Right atrium auricular region (tissue), 2 donors: ENCODE data around the gene NEMP2. TPM values are rescaled to one million over a fixed set of nuclear protein-coding genes. Genes with fewer than 3 reads are reported as not detected.

Experiments used
- DNase-seq: peaks from one replicate; pipeline ENCODE4 v3.0.0-alpha.2; 2019; ENCODE audit warnings: low spot score
- H3K27ac ChIP-seq, 2 donors: fragments of 200-600 bp; sonication (generic); 1 replicate in 1 of 2; 2 replicates in 1 of 2; pipeline ENCODE4 v1.5.1; 2016 to 2019
- H3K27me3 ChIP-seq, 2 donors: fragments of 200-600 bp; sonication (generic); one replicate each; pipeline versions ENCODE4 v1.5.1 to v1.6.0; 2017 to 2019
- H3K36me3 ChIP-seq: fragments of 200-600 bp; sonication (generic); one replicate; pipeline ENCODE4 v1.5.1; 2016
- H3K4me1 ChIP-seq, 2 donors: fragments of 200-600 bp; sonication (generic); one replicate each; pipeline versions ENCODE4 v1.5.1 to v1.6.0; 2017 to 2019
- H3K4me3 ChIP-seq, 2 donors: fragments of 200-600 bp; sonication (generic); 1 replicate in 1 of 2; 2 replicates in 1 of 2; pipeline ENCODE4 v1.5.1; 2017 to 2019; ENCODE audit warnings: mild to moderate bottlenecking in 1 of 2, moderate library complexity in 1 of 2
- H3K9me3 ChIP-seq, 2 donors: fragments of 200-600 bp; sonication (generic); one replicate each; pipeline ENCODE4 v1.5.1; 2019
- total RNA-seq, 2 donors: library from RNA; depleted of rRNA; stranded (reverse); fragments of >200 nt; gene quantifications; one replicate each; pipeline ENCODE4 v1.1.0, GENCODE V29; 2016
- TF ChIP-seq, protein P1 (sequence below), 2 donors: fragments of 200-600 bp; sonication (generic); IDR thresholded peaks; one replicate each; pipeline ENCODE4 v1.5.1; 2019; ENCODE audit warnings: antibody characterized with exemption in 2 of 2

The NEMP2 gene
- total RNA-seq, 2 donors from 2014 or later = 2.7 to 3.3 TPM

DNA sequence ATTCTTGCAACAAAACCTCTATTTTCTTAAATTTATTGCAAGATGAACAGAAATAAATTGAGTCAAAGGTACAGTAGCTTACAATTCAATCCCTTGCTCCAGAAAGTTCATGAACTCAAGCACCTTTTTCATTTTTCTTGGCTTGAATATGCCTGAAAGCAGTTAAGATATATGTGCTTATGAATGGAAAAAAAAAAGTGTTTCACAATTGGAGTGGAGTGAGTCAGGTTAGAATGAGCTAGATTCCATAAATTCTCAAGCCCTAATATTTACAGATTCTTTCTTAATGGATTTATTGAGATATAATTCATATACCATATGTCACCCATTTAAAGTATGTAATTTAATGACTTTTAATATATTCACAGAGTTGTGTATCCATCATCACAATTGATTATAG, 39.6 kb upstream of the NEMP2 start:
- no peak for DNase-seq
- TF ChIP-seq, protein P1, sequence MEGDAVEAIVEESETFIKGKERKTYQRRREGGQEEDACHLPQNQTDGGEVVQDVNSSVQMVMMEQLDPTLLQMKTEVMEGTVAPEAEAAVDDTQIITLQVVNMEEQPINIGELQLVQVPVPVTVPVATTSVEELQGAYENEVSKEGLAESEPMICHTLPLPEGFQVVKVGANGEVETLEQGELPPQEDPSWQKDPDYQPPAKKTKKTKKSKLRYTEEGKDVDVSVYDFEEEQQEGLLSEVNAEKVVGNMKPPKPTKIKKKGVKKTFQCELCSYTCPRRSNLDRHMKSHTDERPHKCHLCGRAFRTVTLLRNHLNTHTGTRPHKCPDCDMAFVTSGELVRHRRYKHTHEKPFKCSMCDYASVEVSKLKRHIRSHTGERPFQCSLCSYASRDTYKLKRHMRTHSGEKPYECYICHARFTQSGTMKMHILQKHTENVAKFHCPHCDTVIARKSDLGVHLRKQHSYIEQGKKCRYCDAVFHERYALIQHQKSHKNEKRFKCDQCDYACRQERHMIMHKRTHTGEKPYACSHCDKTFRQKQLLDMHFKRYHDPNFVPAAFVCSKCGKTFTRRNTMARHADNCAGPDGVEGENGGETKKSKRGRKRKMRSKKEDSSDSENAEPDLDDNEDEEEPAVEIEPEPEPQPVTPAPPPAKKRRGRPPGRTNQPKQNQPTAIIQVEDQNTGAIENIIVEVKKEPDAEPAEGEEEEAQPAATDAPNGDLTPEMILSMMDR (IDR thresholded peaks at IDR 0.05) = no peak
- H3K36me3 ChIP-seq = no peaks in the 10 kb centered on the region
- no peaks in the 10 kb centered on the region for H3K9me3 ChIP-seq
- H3K4me3 ChIP-seq = no peak overlapping the region
- H3K27me3 ChIP-seq = no peaks in the 10 kb centered on the region
- peaks cover 0 to 33% of the 10 kb centered on the region in 2 donors for H3K4me1 ChIP-seq
- no peak overlapping the region for H3K27ac ChIP-seq

DNA sequence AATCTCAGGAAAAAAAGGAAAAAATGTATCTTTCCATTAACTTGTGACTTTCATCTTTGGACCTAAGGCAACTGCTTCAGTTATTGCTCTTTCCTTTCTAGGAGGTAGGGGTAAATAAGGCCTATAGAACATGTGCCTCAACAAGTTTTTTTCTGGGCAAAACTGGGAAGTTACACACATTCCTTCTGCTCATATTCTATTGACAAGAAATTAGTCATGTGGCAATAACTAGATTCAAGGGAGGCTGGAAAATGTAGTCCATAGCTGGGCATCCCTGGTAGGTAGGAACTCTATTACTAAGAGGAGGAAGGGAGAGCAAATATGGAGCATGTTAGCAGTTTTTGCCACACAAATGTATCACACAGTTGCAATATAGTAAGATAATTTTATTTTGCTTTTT, 37.7 kb upstream of the NEMP2 start:
- TF ChIP-seq, protein P1 (IDR thresholded peaks at IDR 0.05) = no peak
- no peak overlapping the region for H3K4me3 ChIP-seq
- peak overlapping the region in 1 of 2 donors; percentile 0 for H3K27ac ChIP-seq
- H3K27me3 ChIP-seq = no peaks in the 10 kb centered on the region
- H3K9me3 ChIP-seq = peaks cover 0 to 11% of the 10 kb centered on the region in 2 donors
- DNase-seq = no peak
- H3K4me1 ChIP-seq = peaks cover 0 to 14% of the 10 kb centered on the region in 2 donors
- no peaks in the 10 kb centered on the region for H3K36me3 ChIP-seq

DNA sequence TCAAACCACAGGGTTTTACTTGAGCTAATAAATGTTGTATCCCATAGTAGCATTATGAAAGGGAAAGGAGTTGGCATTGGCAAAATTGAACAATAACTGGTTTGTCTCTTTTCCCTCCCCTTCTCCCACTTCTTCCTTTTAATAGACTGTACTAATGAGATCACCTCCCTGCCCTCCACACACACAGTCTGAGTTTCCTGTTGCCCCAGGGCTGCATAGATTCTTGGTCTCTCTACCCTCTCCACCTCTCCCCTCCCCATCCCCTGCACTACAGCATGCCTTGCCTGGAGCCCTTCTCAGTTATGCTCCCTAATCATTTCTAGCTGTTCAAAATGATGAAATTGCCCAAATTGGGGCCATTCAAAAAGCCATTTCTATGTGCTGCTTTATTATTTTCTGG, 37.2 kb upstream of the NEMP2 start:
- Histone ChIP-seq H3K27me3 (no peaks in the 10 kb centered on the region), H3K27ac (peak overlapping the region in 1 of 2 donors; percentile 0)

DNA sequence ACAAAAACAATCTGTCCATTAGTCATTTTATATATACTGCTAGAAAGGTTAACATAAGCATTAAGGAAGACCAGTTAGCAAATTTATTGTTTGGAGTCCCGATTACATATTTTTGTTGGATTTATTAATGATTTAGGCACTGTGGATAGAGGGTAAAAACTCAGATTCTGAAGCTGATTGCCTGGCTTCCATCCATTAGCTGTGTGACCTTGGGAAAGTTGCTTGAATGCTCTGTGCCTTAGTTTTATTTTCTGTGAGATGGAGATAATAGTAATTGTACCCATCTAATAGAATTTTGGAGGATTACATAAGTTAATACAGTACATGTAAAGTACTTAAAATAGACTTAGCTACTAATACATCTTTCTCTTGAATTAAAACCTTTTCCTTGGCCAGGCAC, 36.3 kb upstream of the NEMP2 start:
- Histone ChIP-seq H3K9me3 (peaks cover 0 to 12% of the 10 kb centered on the region in 2 donors), H3K27ac (no peak overlapping the region), H3K4me3 (no peak overlapping the region), H3K36me3 (no peaks in the 10 kb centered on the region), H3K27me3 (no peaks in the 10 kb centered on the region), H3K4me1 (peaks cover 0 to 4% of the 10 kb centered on the region in 2 donors)
- DNase-seq = no peak
- TF ChIP-seq, protein P1 (IDR thresholded peaks at IDR 0.05) = no peak

More for the DNA sequence above, 37.2 kb upstream of the NEMP2 start:
- TF ChIP-seq, protein P1 (IDR thresholded peaks at IDR 0.05) = no peak
- Histone ChIP-seq H3K4me1 (peaks cover 0 to 8% of the 10 kb centered on the region in 2 donors), H3K9me3 (peaks cover 0 to 12% of the 10 kb centered on the region in 2 donors), H3K4me3 (no peak overlapping the region), H3K36me3 (no peaks in the 10 kb centered on the region)
- no peak for DNase-seq

DNA sequence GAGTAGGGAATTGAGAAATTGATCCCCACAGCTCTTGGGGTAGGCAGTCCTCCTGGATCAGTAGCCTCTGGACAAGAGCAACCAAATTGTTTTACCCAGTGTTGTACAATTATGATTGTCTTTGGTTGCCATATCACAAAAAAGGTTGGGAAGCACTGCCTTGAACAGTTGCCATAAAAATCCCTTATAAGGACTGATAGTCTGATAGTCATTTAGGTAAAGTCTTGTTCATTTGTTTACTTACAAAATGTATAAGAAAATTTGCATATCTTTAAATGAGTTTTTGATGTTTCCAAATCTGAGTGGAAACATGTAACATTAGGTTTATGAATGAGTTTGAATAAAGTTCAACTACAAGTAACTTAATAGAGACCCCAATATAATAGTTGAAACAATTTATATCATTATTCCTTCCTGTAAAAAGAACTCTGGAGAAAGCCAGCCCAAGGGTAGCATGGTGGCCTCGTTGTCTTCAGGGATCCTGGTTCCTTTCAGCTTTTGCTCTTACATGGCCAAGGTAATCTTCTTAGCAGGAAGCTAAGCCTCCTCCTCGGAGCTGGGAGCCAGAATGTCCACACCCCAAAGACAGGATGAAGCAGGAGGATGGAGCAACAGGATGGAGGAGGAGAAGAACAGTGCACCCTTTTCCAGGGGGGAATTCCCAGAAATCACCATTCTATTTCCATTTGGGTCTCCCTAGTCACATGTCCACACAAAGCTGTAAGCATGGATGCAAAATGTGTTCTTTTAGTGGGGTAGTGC, 35.7 kb upstream of the NEMP2 start:
- Histone ChIP-seq H3K9me3 (peaks cover 0 to 12% of the 10 kb centered on the region in 2 donors), H3K36me3 (no peaks in the 10 kb centered on the region), H3K4me1 (peaks cover 0 to 4% of the 10 kb centered on the region in 2 donors), H3K27ac (no peak overlapping the region), H3K4me3 (no peak overlapping the region), H3K27me3 (no peaks in the 10 kb centered on the region)
- DNase-seq = no peak
- TF ChIP-seq, protein P1 (IDR thresholded peaks at IDR 0.05) = no peak
